Bone marrow (tissue), 2 donors: Measurements from ENCODE around the gene PTCH1.

ENCODE experiments used
- DNase-seq, 2 donors: peaks; one replicate each; lab custom pipeline; 2025; lab: John Stamatoyannopoulos, UW

Gene PTCH1

GRCh38 chr9:95406121-95406520 is 110.7 kb downstream of the PTCH1 start:
- no peak for DNase-seq

GRCh38 chr9:95399261-95399660 is 117.5 kb downstream of the PTCH1 start:
- no peak for DNase-seq
